ENCODE measurements around the gene QRFPR.

Gene QRFPR

DNA sequence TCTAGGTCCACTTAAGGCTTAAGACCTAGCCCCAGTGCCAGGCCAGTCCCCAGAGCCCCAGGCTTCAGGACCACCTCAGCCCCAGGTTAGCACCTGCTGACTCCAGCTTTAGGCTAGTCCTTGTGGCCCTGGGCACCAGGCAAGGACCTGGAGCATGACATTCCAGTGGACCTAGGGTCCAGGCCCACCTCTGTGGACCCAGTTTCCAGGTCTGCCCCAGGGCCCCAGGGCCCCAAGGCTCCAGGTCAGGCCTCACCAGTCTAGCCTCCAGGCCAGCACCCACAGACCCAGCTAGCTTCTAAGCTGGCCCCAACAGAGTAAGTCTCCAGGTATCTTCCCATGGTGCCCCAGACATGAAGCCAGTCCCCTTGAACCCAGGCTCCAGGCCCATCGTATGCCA is 97.5 kb downstream of the QRFPR start:
- Histone ChIP-seq H3K4me1 (ENCODE audit: control insufficient read depth, insufficient read depth, low read length) (no peaks in the 10 kb centered on the region), H3K4me3 (ENCODE audit: low read length) (no peak overlapping the region), H3K36me3 (ENCODE audit: control insufficient read depth, insufficient read depth, low read length) (no peaks in the 10 kb centered on the region), H3K27me3 (ENCODE audit: control insufficient read depth, insufficient read depth, low read length) (no peaks in the 10 kb centered on the region), H3K9ac (ENCODE audit: low read length) (no peak overlapping the region), H3K27ac (ENCODE audit: low read depth, low read length) (no peak overlapping the region)

GRCh38 chr4:121280425-121280824 is 100.4 kb downstream of the QRFPR start:
- no peak overlapping the region for H3K27ac ChIP-seq (ENCODE audit: low read depth, low read length)
- H3K36me3 ChIP-seq (ENCODE audit: control insufficient read depth, insufficient read depth, low read length) = no peaks in the 10 kb centered on the region
- H3K4me1 ChIP-seq (ENCODE audit: control insufficient read depth, insufficient read depth, low read length) = no peaks in the 10 kb centered on the region
- H3K4me3 ChIP-seq (ENCODE audit: low read length) = no peak overlapping the region
- H3K27me3 ChIP-seq (ENCODE audit: control insufficient read depth, insufficient read depth, low read length) = no peaks in the 10 kb centered on the region
- H3K9ac ChIP-seq (ENCODE audit: low read length) = no peak overlapping the region

GRCh38 chr4:121278811-121279368 is 101.9 kb downstream of the QRFPR start:
- no peaks in the 10 kb centered on the region for H3K36me3 ChIP-seq (ENCODE audit: control insufficient read depth, insufficient read depth, low read length)
- H3K4me1 ChIP-seq (ENCODE audit: control insufficient read depth, insufficient read depth, low read length) = no peaks in the 10 kb centered on the region
- no peaks in the 10 kb centered on the region for H3K27me3 ChIP-seq (ENCODE audit: control insufficient read depth, insufficient read depth, low read length)
- no peak overlapping the region for H3K27ac ChIP-seq (ENCODE audit: low read depth, low read length)
- H3K4me3 ChIP-seq (ENCODE audit: low read length) = no peak overlapping the region
- H3K9ac ChIP-seq (ENCODE audit: low read length) = no peak overlapping the region

All from rectal smooth muscle tissue (tissue), 1 donor.